GM19395 (cell line): ENCODE measurements around the gene UTP14C.
"Not testable (repeated sequence)": the region's sequence is repeated elsewhere in the genome, so short reads cannot be mapped to it uniquely, and the experiment has no call there.

Experiments
- ATAC-seq: cut with Tn5 transposase; IDR thresholded peaks from one replicate; pipeline ENCODE4 v1.9.1; 2021; ENCODE audit warnings: mild to moderate bottlenecking, moderate library complexity; ENCODE audit not compliant: unreplicated experiment

UTP14C gene

DNA sequence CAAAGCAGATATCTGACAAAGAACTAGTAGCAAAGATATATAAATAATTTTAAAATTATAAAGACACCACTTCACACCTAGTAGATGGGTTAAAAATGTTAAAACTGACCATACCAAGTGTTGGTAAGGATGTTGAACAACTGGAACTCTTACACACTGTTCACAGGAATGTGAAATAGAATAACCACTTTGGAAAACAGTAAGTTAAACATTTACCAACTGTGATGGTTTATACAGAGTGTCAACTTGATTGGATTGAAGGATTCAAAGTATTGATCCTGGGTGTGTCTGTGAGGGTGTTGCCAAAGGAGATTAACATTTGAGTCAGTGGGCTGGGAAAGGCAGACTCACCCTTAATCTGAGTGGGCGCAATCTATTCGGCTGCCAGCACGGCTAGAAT lies 19.2 kb downstream of the UTP14C start:
- ATAC-seq = no peak

DNA sequence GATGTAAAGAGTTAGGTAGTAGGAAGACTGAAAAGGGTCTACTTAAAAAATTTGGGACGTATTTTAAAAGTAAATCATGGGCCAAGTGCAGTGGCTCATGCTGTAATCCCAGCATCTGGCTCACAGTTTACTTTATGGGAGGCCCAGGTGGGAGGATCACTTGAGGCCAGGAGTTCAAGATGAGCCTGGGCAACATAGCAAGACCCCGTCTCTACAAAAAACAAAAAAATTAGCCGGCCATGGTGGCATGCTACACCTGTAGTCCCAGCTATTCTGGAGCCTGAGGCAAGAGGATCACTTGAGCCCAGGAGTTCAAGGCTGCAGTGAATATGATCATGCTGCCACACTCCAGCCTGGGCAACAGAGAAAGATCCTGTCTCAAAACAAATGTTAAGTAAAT lies 23.0 kb downstream of the UTP14C start:
- no peak for ATAC-seq

GRCh38 chr13:52048516-52048915 lies 24.0 kb downstream of the UTP14C start:
- ATAC-seq = no peak

DNA sequence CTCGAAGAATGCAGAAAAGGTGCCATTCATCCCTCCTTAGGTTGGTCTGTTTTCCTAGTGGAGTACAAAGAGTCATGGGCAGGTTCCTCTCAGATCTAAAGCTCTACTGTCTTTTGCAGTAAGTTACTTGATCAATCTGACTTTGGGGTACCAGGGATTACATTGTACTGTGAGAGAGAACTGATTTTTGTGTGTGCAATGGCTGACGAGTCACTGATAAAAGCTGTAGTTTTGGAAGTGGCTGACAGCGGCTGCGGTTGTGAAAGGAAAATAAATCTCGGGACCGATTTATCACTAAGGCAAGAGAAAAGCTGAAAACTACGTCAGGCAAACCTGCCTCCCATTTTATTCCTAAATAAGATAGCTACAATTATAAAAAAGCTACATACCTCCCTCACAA lies 26.9 kb downstream of the UTP14C start:
- no peak for ATAC-seq

DNA sequence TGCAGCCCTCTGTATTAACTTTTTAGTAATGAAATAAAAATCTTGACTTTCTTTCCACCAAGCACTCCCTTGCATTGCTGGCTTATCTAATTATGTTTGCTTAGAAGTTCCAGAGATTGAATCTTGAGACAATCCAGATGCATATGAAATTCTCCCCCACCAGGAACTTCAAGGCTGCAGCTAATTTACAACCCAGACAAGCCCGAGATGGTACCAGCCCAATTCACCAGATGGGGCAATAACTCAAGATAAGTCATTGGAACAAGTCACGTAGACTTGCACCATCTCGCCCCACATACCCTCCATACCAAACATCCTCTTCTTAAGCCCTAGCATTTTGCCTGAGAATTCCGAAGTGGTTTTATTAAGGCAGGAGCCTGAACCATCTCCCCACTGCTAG lies 29.0 kb downstream of the UTP14C start:
- ATAC-seq = no peak

GRCh38 chr13:52061064-52061463 lies 36.6 kb downstream of the UTP14C start:
- not testable (repeated sequence) for ATAC-seq

DNA sequence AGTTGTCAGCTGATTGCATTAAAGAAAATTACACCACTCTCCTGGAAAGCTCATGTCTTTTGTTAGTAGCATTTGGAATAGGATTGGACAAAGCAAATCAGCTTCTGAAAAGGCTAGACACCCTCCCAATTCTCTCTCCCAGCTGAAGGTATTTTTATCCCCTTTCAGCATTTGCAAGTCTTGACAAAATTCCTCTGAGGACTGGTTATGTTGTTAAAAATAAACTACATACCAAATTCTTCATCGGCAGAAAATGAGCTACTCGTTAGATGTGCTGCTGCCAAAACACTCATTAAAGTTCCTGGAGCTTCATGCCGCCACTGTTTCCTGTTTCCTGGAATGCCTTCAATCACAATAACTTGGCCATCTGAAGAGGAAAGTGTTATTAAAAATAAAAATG lies 37.1 kb downstream of the UTP14C start:
- ATAC-seq = no peak

- no peak for ATAC-seq
Observed at GRCh38 chr13:52067237-52067636, 42.7 kb downstream of the UTP14C start.

- no peak for ATAC-seq
Observed at GRCh38 chr13:52070929-52071523, 46.5 kb downstream of the UTP14C start.
